H1 (cell line): ENCODE measurements around the gene KLHL30. TPM values are rescaled to one million over a fixed set of nuclear protein-coding genes. Genes with fewer than 3 reads are reported as not detected.

ENCODE experiments used
- BACH1 ChIP-seq: IDR thresholded peaks from 2 replicates; pipeline ENCODE4 v1.6.1; 2012; ENCODE audit warnings: low read length, improper control_type of control experiment
- CBX5 ChIP-seq: fragments of 300-800, 300-1000 bp; sonication (generic); IDR thresholded peaks from 2 replicates; pipeline ENCODE4 v1.7.1; 2016; ENCODE audit warnings: antibody characterized with exemption, low read length, low read depth
- CBX8 ChIP-seq: fragments of 300-800, 300-1000 bp; sonication (generic); IDR thresholded peaks from 2 replicates; pipeline ENCODE4 v1.7.1; 2016; ENCODE audit warnings: low read depth, low read length, borderline replicate concordance
- CEBPB ChIP-seq: IDR thresholded peaks from 2 replicates; pipeline ENCODE4 v1.6.1; 2012; ENCODE audit warnings: low read depth, low read length
- EZH2 ChIP-seq: fragments of 200-600 bp; sonication (generic); IDR thresholded peaks from 2 replicates; pipeline ENCODE4 v1.7.1; 2012; ENCODE audit warnings: low read depth, mild to moderate bottlenecking, moderate library complexity, low read length, inconsistent platforms; ENCODE audit not compliant: severe bottlenecking
- SAP30 ChIP-seq: fragments of 300-600 bp; sonication (generic); IDR thresholded peaks from 2 replicates; pipeline ENCODE4 v1.7.1; 2012; ENCODE audit warnings: low read length, moderate library complexity, mild to moderate bottlenecking, inconsistent platforms; ENCODE audit not compliant: insufficient read depth, insufficient replicate concordance
- SIN3A ChIP-seq, 2 experiments: IDR thresholded peaks in 1 of 2; conservative IDR thresholded peaks in 1 of 2; 2 replicates each; pipeline ENCODE4 v1.6.1; 2011 to 2012; ENCODE audit warnings: low read length in 2 of 2, improper control_type of control experiment in 1 of 2, low read depth in 1 of 2, mild to moderate bottlenecking in 1 of 2
- SRF ChIP-seq: IDR thresholded peaks from 2 replicates; pipeline ENCODE4 v1.6.1; 2011; ENCODE audit warnings: mild to moderate bottlenecking, low read depth, low read length, moderate library complexity
- TBP ChIP-seq: IDR thresholded peaks from 2 replicates; pipeline ENCODE4 v1.6.1; 2011; ENCODE audit warnings: low read depth, low read length, improper control_type of control experiment
- polyA plus RNA-seq, 7 experiments: library from polyadenylated mRNA; depleted of rRNA in 3 of 7; stranded (reverse) in 5 of 7; unstranded in 2 of 7; fragments of >200 nt in 5 of 7; fragments of 200-250 nt in 2 of 7; gene quantifications; 1 replicate in 5 of 7; 2 replicates in 1 of 7; 4 replicates in 1 of 7; pipeline versions ENCODE4 v1.2.1 to v1.2.3, GENCODE V29; 2011 to 2013; ENCODE audit warnings: missing spikeins in 2 of 7, mixed read lengths in 2 of 7
- total RNA-seq: library from RNA; stranded (reverse); fragmentation: NEBNext Ultra II Directional; extraction: Animal tissue kit (Norgen Biotek cat#: 25700); gene quantifications from 2 replicates; pipeline ENCODE4 v1.2.1, GENCODE V29; 2021
- TF ChIP-seq, protein P1 (sequence below): fragments of 300-600 bp; sonication (generic); IDR thresholded peaks from 2 replicates; pipeline ENCODE4 v1.7.1; 2012; ENCODE audit warnings: low read length, moderate library complexity, mild to moderate bottlenecking, inconsistent platforms; ENCODE audit not compliant: insufficient replicate concordance

The KLHL30 gene
- total and polyA plus RNA-seq, 2 of the 8 experiments (the other 6 are each of a cell fraction or from before 2014, with no cell fraction given), result not detected

DNA sequence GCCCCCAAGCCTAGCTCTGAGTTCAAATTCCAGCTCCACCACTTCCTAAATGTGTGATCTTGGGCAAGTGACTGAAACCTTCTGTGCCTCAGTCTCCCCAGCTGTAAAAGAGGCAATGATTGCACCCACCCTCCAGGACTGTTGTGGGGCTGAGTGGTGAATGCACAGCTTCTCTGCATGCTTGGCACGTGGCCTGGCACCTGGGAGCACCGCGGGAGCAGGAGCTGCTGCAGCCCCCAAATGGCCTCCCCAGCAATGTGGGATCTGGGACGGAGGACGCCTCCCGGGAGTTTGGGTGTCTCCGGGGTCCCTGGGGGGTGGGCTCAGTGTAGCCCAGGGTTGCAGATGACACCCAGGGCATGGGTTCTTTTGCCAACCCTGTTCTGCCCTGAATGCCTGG is 1.6 kb downstream of the KLHL30 start (continued):
- TF ChIP-seq, protein P1, sequence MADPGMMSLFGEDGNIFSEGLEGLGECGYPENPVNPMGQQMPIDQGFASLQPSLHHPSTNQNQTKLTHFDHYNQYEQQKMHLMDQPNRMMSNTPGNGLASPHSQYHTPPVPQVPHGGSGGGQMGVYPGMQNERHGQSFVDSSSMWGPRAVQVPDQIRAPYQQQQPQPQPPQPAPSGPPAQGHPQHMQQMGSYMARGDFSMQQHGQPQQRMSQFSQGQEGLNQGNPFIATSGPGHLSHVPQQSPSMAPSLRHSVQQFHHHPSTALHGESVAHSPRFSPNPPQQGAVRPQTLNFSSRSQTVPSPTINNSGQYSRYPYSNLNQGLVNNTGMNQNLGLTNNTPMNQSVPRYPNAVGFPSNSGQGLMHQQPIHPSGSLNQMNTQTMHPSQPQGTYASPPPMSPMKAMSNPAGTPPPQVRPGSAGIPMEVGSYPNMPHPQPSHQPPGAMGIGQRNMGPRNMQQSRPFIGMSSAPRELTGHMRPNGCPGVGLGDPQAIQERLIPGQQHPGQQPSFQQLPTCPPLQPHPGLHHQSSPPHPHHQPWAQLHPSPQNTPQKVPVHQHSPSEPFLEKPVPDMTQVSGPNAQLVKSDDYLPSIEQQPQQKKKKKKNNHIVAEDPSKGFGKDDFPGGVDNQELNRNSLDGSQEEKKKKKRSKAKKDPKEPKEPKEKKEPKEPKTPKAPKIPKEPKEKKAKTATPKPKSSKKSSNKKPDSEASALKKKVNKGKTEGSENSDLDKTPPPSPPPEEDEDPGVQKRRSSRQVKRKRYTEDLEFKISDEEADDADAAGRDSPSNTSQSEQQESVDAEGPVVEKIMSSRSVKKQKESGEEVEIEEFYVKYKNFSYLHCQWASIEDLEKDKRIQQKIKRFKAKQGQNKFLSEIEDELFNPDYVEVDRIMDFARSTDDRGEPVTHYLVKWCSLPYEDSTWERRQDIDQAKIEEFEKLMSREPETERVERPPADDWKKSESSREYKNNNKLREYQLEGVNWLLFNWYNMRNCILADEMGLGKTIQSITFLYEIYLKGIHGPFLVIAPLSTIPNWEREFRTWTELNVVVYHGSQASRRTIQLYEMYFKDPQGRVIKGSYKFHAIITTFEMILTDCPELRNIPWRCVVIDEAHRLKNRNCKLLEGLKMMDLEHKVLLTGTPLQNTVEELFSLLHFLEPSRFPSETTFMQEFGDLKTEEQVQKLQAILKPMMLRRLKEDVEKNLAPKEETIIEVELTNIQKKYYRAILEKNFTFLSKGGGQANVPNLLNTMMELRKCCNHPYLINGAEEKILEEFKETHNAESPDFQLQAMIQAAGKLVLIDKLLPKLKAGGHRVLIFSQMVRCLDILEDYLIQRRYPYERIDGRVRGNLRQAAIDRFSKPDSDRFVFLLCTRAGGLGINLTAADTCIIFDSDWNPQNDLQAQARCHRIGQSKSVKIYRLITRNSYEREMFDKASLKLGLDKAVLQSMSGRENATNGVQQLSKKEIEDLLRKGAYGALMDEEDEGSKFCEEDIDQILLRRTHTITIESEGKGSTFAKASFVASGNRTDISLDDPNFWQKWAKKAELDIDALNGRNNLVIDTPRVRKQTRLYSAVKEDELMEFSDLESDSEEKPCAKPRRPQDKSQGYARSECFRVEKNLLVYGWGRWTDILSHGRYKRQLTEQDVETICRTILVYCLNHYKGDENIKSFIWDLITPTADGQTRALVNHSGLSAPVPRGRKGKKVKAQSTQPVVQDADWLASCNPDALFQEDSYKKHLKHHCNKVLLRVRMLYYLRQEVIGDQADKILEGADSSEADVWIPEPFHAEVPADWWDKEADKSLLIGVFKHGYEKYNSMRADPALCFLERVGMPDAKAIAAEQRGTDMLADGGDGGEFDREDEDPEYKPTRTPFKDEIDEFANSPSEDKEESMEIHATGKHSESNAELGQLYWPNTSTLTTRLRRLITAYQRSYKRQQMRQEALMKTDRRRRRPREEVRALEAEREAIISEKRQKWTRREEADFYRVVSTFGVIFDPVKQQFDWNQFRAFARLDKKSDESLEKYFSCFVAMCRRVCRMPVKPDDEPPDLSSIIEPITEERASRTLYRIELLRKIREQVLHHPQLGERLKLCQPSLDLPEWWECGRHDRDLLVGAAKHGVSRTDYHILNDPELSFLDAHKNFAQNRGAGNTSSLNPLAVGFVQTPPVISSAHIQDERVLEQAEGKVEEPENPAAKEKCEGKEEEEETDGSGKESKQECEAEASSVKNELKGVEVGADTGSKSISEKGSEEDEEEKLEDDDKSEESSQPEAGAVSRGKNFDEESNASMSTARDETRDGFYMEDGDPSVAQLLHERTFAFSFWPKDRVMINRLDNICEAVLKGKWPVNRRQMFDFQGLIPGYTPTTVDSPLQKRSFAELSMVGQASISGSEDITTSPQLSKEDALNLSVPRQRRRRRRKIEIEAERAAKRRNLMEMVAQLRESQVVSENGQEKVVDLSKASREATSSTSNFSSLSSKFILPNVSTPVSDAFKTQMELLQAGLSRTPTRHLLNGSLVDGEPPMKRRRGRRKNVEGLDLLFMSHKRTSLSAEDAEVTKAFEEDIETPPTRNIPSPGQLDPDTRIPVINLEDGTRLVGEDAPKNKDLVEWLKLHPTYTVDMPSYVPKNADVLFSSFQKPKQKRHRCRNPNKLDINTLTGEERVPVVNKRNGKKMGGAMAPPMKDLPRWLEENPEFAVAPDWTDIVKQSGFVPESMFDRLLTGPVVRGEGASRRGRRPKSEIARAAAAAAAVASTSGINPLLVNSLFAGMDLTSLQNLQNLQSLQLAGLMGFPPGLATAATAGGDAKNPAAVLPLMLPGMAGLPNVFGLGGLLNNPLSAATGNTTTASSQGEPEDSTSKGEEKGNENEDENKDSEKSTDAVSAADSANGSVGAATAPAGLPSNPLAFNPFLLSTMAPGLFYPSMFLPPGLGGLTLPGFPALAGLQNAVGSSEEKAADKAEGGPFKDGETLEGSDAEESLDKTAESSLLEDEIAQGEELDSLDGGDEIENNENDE, result no peak
- TF ChIP-seq TBP (no peak), CBX8 (no peak), SAP30 (no peak), CEBPB (no peak), CBX5 (no peak), SIN3A (conservative IDR thresholded peaks at IDR 0.05 in 1 of 2, IDR thresholded peaks at IDR 0.05 in 1 of 2; ENCODE audit: low read depth in 1 of 2, low read length in 2 of 2) (no peak), EZH2 (no peak), SRF (no peak), BACH1 (no peak)
